Activated CD4-positive, CD25-positive, alpha-beta regulatory T cell (primary cell): Measurements from ENCODE around the gene CIAO1.
"Not testable (repeated sequence)": the region's sequence is repeated elsewhere in the genome, so short reads cannot be mapped to it uniquely, and the experiment has no call there.

Experiments
- DNase-seq, 4 experiments: peaks; one replicate each; lab custom pipeline; 2025; lab: John Stamatoyannopoulos, UW

Gene CIAO1

DNA sequence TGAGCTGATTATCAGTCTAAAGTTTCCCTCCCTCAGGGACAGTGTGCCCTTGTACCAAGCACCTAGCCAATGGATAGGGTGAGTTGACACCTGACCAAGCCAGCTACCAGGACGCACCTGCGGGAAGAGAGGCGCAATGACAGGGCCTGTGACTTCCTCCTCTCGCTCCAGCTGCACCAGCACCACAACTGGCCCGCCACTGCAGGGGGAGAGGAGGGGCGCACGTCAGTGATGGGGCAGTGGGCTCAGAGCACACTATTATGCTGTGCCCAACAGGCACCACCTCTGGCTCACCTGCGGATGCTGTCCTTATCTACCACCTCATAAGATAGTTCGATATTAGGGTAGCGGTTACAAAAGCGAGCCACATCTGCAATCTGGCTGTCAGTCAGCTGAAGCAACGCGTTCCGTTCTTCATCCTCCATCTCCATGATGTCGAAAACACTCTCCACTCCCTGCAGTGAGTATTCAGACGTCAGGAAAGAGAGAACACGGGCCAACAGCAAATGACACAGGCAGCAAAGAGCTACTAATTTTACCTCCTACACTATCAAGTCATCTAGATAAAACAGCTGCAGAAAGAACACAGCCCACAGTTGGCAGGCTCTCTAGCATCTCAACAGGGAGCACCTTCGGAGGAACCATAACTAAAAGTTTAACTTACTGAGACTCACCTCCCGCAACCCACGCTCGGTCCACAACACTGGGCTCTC lies 10.9 kb downstream of the CIAO1 start:
- DNase-seq = no peak

DNA sequence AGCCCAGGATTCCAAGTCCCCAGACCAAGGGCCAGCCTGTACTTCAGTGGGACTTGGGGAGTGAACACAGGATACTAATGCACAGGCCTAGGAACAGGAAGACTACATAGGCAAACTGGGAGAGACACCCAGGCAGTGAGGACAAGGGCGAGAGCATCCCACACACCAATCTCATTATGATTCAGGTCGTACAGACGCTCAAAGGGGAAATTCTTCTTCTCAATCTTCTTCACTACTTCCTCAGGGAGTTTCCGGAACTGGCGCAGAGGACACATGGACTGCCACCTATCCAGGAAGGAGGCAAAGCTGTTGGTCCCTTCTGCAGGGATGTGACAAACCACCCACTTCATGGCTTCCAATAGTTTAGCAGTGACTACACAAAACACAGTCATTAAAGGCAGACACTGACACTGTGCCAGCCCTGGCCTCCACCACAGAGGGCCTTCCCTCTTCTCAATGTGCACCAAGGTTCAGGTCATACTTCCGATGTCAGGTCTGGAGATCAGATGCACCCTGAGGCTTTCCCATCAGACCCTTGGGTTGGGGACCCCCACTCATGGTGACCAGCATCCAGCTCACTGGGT lies 21.3 kb downstream of the CIAO1 start:
- DNase-seq = no peak

DNA sequence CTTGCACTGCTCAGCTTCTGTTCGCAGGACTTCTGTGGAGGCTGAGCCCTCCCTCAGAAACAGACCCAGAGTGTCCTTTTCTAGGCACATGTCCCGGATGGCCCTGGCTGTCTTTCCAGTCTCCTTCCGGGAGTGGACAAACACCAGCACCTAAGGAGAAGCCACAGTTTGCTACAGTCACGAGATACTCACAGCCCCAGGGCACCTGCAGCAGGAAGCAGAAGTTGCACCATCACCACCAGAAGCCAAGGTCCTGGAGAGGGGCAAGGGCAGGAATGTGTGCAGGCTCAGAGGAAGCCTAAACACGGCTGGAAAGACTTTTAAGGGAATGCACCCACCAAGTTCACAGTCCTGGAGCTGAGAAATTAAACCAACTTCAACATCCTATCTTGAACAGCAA lies 25.7 kb downstream of the CIAO1 start:
- DNase-seq = no peak

- not testable (repeated sequence) for DNase-seq
These were observed 28.2 kb downstream of the CIAO1 start for GRCh38 chr2:96294271-96294670.

GRCh38 chr2:96296925-96297324 lies 30.9 kb downstream of the CIAO1 start:
- DNase-seq = no peak

DNA sequence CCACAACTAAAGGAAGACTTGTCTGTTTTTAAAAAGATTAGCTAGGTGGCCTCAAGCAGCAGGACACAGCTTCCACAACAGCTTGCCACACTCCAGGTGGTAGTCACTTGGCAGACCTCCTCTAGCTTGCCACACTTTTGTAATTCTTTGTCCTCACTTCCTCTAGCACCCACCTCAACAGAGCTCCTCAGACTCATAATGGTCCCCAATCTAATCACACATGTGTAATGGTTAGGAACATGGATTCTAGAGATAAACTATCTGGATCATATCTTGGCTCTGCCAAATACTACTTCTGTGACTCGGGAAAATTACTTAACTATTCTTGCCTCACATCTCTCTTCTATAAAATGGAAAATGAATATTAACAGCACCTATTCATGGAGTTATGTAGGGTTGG lies 35.8 kb downstream of the CIAO1 start:
- DNase-seq = no peak

DNA sequence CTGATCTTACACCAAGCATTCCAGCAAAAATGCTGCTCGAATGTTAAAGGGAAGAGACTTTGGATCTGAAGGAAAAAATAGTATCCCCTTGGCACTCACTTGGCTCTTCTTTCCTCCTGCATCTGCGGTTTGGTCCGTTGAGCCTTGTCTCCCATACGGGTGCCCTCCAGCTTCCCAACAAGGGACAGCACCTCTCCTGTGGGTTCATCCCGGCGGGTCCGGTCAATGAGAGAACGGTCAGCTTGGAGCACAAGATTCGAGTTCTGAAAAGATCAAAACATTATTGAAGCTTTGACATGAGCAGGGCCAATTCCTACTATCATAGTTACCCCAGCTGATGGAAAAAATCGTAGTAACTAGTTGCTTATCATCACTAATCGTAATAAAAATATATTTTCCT lies 38.6 kb downstream of the CIAO1 start:
- DNase-seq = no peak

- peak; percentile 69 to 83 (median 80) for DNase-seq
These were observed 39.3 kb downstream of the CIAO1 start, which contains the start of gene SNRNP200 for GRCh38 chr2:96305091-96305978. Gene SNRNP200, minus strand, starts transcription at chr2:96305546. Its CDS starts 109 bp downstream, at chr2:96305437.

- no peak for DNase-seq
These were observed 39.9 kb downstream of the CIAO1 start for GRCh38 chr2:96305979-96306308.

GRCh38 chr2:96306370-96306769 lies 40.3 kb downstream of the CIAO1 start:
- no peak for DNase-seq

DNA sequence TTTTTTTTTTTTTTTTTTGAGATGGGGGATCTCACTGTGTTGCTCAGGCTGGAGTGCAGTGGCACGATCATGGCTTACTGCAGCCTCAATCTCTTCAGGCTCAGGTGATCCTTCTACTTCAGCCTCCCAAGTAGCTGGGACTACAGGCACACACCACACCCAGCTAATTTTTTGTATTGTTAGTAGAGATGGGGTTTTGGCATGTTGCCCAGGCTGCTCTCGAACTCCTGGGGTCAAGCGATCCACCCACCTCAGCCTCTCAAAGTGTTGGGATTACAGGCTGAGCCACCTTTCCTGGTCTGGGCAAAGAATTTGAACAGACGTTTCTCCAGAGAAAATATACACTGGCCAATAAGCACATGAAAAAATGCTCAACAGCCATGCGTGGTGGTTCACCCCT lies 42.2 kb downstream of the CIAO1 start:
- DNase-seq = no peak

DNA sequence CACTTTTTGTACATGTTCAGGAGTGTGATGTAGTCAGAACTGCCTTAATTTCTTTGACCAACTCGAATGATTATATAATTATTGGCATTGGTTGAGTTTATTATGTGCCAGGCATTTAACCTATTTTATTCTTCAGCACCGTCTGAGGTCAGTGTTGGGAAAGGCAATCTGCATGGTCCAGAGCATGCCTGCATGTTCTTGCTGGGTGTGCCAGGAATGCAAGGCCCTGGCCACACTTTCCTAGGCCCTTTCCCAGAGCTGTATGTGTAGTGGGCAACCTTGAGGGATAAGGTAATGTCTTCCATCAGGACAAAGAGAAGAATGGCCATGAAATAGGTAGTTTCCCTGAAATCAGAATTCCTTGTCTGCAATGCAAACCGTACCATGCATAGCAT lies 49.0 kb downstream of the CIAO1 start:
- no peak for DNase-seq

GRCh38 chr2:96315400-96316071 lies 49.5 kb downstream of the CIAO1 start:
- no peak for DNase-seq

DNA sequence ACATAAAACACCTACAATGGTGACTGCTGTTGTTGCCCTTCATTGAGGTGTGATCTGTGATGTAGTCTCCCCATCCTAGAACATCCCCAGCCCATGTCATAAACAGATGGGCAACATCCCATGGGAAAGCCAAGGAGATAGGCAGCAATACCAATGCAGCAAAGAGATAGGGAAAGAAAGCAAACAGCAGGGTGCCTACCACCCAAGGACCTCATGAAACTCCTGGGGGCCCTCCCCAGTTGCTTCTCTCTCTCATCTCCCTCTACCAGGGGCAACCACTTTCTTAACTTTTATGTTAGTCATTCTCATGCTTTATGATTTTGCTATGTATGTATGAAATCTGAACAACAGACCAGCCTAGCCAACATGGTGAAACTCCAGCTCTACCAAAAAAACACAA lies 51.0 kb downstream of the CIAO1 start:
- DNase-seq = no peak

GRCh38 chr2:96317584-96317997 lies 51.6 kb downstream of the CIAO1 start:
- DNase-seq = no peak

DNA sequence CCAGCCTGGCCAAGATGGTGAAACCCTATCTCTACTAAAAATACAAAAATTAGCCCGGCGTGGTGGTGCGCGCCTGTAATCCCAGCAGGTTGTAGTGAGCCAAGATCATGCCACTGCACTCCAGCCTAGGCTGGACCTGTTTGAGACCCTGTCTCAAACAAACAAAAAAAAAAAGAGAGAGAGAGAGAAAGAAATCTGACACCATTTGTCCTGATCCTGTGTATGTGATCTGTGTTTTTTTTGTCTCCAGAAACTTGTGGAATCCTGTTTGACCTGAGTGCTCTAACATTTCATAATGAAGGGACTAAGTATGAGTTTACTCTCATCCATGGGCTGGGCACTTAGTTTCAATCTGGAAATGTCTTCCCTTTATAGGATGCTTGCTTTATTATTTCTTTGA lies 52.7 kb downstream of the CIAO1 start:
- DNase-seq = no peak

DNA sequence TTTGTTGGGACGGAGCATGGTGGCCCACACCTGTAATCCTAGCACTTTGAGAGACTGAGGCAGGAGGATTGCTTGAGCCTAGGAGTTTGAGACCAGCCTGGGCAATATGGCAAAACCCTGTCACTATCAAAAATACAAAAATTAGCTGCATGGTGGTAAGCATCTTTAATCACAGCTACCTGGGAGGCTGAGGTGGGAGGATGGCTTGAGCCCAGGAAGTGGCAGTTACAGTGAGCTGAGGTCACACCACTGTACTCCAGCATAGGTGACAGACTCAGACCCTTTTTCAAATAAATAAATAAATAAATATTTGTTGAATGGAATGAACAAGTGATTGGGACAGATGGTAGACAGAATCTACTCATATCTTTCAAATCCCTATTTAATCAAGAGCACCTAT lies 53.4 kb downstream of the CIAO1 start:
- DNase-seq = no peak

- DNase-seq = no peak
These were observed 54.3 kb downstream of the CIAO1 start for GRCh38 chr2:96320326-96320725.

DNA sequence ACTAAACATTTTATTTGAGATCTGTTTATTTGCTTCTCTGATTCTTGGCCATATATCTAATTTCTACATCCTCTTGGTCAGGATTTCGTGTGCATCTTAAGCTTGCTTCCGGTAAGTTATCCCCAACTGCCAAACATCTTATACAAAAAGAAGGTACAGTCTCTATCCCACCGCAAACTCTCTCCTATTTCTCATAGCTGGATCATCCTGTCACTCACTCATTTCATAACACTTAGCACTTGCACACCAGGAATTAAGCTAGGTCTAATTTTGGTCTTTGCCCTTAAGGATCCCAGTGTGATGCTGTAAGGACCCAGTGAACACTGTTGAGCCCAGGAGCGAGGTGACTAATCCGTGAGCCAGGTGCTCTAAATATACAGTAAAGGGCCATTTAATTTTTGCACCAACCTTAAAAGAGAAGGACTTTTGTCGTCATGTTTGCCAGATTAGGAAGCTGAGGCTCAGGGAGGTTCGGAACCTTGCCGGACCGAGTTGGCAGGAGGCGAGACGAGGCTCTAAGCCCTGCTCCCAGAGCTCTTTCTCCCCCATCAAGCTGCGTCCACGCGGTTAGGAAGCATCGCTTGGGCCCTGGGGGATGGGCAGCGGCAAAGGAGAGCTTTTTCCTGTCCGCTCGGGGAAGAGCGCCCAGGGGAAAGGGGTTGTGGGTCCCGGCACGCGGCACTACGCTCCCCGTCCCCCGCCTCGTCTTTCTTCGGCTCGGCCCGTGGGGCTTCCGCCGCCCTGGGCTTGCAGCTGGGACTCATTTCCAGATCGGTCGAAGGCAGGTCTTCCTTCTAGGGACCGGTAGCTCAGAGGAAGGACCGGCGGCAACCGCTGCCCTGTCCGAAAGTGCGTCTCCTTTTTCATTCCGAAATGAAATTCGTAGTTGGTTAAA lies 55.0 kb downstream of the CIAO1 start:
- DNase-seq = no peak
